OCI-LY3 (cell line): ENCODE results near the gene TBX4.

Source experiments
- CTCF ChIP-seq: fragments of 200-600, 300-600 bp; sonication (generic); IDR thresholded peaks from 2 replicates; pipeline ENCODE4 v1.5.1; 2014; ENCODE audit warnings: antibody characterized with exemption, low read length, low read depth
- EZH2phosphoT487 ChIP-seq: fragments of 200-600 bp; shearing (Covaris generic); IDR thresholded peaks from 2 replicates; pipeline ENCODE4 v1.6.1; 2018; ENCODE audit warnings: antibody characterized with exemption, mixed run types, low read depth

GRCh38 chr17:61402978-61403800, 49.0 kb upstream of the TBX4 start:
- no peak for TF ChIP-seq CTCF
- no peak for TF ChIP-seq EZH2phosphoT487
